GM12878 (cell line): ENCODE measurements around the gene SCYL1. TPM values are rescaled to one million over a fixed set of nuclear protein-coding genes. Genes with fewer than 3 reads are reported as not detected.

Source experiments
- ATF7 ChIP-seq: fragments of 450-650 bp; IDR thresholded peaks from 2 replicates; pipeline ENCODE4 v1.6.1; 2016; ENCODE audit warnings: low read depth, mild to moderate bottlenecking
- BRCA1 ChIP-seq: IDR thresholded peaks from 2 replicates; pipeline ENCODE4 v1.6.1; 2011; ENCODE audit warnings: low read depth, low read length, improper control_type of control experiment
- CTCF ChIP-seq, 3 experiments: IDR thresholded peaks in 2 of 3; conservative IDR thresholded peaks in 1 of 3; 2 replicates each; pipeline ENCODE4 v1.5.1; 2011; ENCODE audit warnings: low read depth in 3 of 3, low read length in 3 of 3, mild to moderate bottlenecking in 3 of 3, control low read depth in 2 of 3, moderate library complexity in 2 of 3, inconsistent platforms in 1 of 3, mixed read lengths in 1 of 3; ENCODE audit not compliant: control insufficient read depth in 2 of 3, insufficient read depth in 1 of 3; ENCODE audit errors: extremely low read depth in 1 of 3
- EED ChIP-seq: sonication (generic); IDR thresholded peaks from 2 replicates; pipeline ENCODE4 v1.6.1; 2016; ENCODE audit warnings: antibody characterized with exemption, low read depth
- ELK1 ChIP-seq: IDR thresholded peaks from 2 replicates; pipeline ENCODE4 v1.6.1; 2012; ENCODE audit warnings: low read depth, low read length, improper control_type of control experiment
- HDAC2 ChIP-seq: fragments of 200-600 bp; sonication (generic); IDR thresholded peaks from 2 replicates; pipeline ENCODE4 v1.6.1; 2017
- MEF2B ChIP-seq: fragments of 450-650 bp; IDR thresholded peaks from 2 replicates; pipeline ENCODE4 v1.6.1; 2018; ENCODE audit warnings: mild to moderate bottlenecking, moderate library complexity; ENCODE audit not compliant: partially characterized antibody, poor library complexity, severe bottlenecking
- MXI1 ChIP-seq: fragments of 150-350 bp; IDR thresholded peaks from 2 replicates; pipeline ENCODE4 v1.6.1; 2011; ENCODE audit warnings: low read depth, mild to moderate bottlenecking, inconsistent platforms, low read length, improper control_type of control experiment
- RB1 ChIP-seq: fragments of 450-650 bp; formaldehyde crosslinking; IDR thresholded peaks from 2 replicates; pipeline ENCODE4 v1.6.1; 2017; ENCODE audit warnings: mild to moderate bottlenecking, borderline replicate concordance
- RCOR1 ChIP-seq: conservative IDR thresholded peaks from 2 replicates; pipeline ENCODE4 v1.6.1; 2012; ENCODE audit warnings: low read depth, low read length, improper control_type of control experiment
- SMAD5 ChIP-seq: IDR thresholded peaks from 2 replicates; pipeline ENCODE4 v1.6.1; 2016; ENCODE audit warnings: antibody characterized with exemption, low read depth
- TAF1 ChIP-seq: IDR thresholded peaks from 2 replicates; pipeline ENCODE4 v1.6.1; 2011; ENCODE audit warnings: mild to moderate bottlenecking, low read depth, low read length, borderline replicate concordance
- TCF12 ChIP-seq: IDR thresholded peaks from 2 replicates; pipeline ENCODE4 v1.6.1; 2011; ENCODE audit warnings: low read depth, mild to moderate bottlenecking, low read length
- ZNF24 ChIP-seq: fragments of 450-650 bp; IDR thresholded peaks from 2 replicates; pipeline ENCODE4 v1.6.1; 2017; ENCODE audit warnings: antibody characterized with exemption, mild to moderate bottlenecking
- polyA plus RNA-seq, 11 experiments: library from polyadenylated mRNA; depleted of rRNA in 4 of 11; unstranded in 6 of 11; stranded (reverse) in 5 of 11; fragments of >200 nt; fragmentation: Nextera tagmentation in 4 of 11; fragmentation: Illumina TruSeq in 1 of 11; extraction: Ambion mirVana in 4 of 11; extraction: Trizol in 1 of 11; gene quantifications; 1 replicate in 1 of 11; 2 replicates in 10 of 11; pipeline versions ENCODE4 v1.2.1 to v1.2.3, GENCODE V29; 2011 to 2016; ENCODE audit warnings: inconsistent platforms in 2 of 11, missing spikeins in 2 of 11, low read depth in 1 of 11
- total RNA-seq, 4 experiments: library from RNA; depleted of rRNA in 3 of 4; stranded (reverse); fragments of >200 nt in 3 of 4; fragmentation: Illumina TruSeq in 1 of 4; extraction: Trizol in 1 of 4; gene quantifications; 2 replicates each; pipeline versions ENCODE4 v1.2.1 to v1.2.3, GENCODE V29; 2013 to 2021
- TF ChIP-seq, protein P1 (sequence below): fragments of 450-650 bp; formaldehyde crosslinking; IDR thresholded peaks from 2 replicates; pipeline ENCODE4 v1.4.0; 2022; ENCODE audit warnings: mild to moderate bottlenecking, moderate library complexity
- TF ChIP-seq, protein P2 (sequence below): fragments of 450-650 bp; IDR thresholded peaks from 2 replicates; pipeline ENCODE4 v1.6.1; 2017; ENCODE audit warnings: mild to moderate bottlenecking
- TF ChIP-seq, protein P3 (sequence below): fragments of 150-350 bp; IDR thresholded peaks from 2 replicates; pipeline ENCODE4 v1.6.1; 2014; ENCODE audit warnings: mild to moderate bottlenecking, low read depth, low read length

SCYL1 gene
- total and polyA plus RNA-seq, 10 of the 15 experiments (the other 5 are each of a cell fraction or from before 2014, with no cell fraction given): 0.80 to 82.7 (median 51.2) TPM

GRCh38 chr11:65497141-65498041, 27.5 kb upstream of the SCYL1 start (continued):
- no peak for TF ChIP-seq CTCF (IDR thresholded peaks at IDR 0.05 in 2 of 3, conservative IDR thresholded peaks at IDR 0.05 in 1 of 3; ENCODE audit: control insufficient read depth in 2 of 3, extremely low read depth in 1 of 3, insufficient read depth in 1 of 3, low read depth in 3 of 3, low read length in 3 of 3)
- TF ChIP-seq ZNF24: no peak
- TF ChIP-seq ELK1: peak; percentile 67
- TF ChIP-seq TCF12: peak; percentile 94
- TF ChIP-seq HDAC2: no peak
- peak; percentile 90 for TF ChIP-seq ATF7
- TF ChIP-seq, protein P1, sequence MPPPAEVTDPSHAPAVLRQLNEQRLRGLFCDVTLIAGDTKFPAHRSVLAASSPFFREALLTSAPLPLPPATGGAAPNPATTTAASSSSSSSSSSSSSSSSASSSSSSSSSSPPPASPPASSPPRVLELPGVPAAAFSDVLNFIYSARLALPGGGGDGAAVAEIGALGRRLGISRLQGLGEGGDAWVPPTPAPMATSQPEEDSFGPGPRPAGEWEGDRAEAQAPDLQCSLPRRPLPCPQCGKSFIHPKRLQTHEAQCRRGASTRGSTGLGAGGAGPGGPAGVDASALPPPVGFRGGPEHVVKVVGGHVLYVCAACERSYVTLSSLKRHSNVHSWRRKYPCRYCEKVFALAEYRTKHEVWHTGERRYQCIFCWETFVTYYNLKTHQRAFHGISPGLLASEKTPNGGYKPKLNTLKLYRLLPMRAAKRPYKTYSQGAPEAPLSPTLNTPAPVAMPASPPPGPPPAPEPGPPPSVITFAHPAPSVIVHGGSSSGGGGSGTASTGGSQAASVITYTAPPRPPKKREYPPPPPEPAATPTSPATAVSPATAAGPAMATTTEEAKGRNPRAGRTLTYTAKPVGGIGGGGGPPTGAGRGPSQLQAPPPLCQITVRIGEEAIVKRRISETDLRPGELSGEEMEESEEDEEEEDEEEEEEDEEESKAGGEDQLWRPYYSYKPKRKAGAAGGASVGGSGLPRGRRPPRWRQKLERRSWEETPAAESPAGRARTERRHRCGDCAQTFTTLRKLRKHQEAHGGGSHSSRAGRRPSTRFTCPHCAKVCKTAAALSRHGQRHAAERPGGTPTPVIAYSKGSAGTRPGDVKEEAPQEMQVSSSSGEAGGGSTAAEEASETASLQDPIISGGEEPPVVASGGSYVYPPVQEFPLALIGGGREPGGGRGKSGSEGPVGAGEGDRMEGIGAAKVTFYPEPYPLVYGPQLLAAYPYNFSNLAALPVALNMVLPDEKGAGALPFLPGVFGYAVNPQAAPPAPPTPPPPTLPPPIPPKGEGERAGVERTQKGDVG (CRISPR knock-in tag): no peak
- TF ChIP-seq RCOR1: 0 out of 2 replicates have a peak, but pooled peaks have one; percentile 35
- TF ChIP-seq, protein P2, sequence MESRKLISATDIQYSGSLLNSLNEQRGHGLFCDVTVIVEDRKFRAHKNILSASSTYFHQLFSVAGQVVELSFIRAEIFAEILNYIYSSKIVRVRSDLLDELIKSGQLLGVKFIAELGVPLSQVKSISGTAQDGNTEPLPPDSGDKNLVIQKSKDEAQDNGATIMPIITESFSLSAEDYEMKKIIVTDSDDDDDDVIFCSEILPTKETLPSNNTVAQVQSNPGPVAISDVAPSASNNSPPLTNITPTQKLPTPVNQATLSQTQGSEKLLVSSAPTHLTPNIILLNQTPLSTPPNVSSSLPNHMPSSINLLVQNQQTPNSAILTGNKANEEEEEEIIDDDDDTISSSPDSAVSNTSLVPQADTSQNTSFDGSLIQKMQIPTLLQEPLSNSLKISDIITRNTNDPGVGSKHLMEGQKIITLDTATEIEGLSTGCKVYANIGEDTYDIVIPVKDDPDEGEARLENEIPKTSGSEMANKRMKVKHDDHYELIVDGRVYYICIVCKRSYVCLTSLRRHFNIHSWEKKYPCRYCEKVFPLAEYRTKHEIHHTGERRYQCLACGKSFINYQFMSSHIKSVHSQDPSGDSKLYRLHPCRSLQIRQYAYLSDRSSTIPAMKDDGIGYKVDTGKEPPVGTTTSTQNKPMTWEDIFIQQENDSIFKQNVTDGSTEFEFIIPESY: no peak
- peak; percentile 95 for TF ChIP-seq TAF1
- peak; percentile 44 for TF ChIP-seq SMAD5
- no peak for TF ChIP-seq BRCA1
- TF ChIP-seq, protein P3, sequence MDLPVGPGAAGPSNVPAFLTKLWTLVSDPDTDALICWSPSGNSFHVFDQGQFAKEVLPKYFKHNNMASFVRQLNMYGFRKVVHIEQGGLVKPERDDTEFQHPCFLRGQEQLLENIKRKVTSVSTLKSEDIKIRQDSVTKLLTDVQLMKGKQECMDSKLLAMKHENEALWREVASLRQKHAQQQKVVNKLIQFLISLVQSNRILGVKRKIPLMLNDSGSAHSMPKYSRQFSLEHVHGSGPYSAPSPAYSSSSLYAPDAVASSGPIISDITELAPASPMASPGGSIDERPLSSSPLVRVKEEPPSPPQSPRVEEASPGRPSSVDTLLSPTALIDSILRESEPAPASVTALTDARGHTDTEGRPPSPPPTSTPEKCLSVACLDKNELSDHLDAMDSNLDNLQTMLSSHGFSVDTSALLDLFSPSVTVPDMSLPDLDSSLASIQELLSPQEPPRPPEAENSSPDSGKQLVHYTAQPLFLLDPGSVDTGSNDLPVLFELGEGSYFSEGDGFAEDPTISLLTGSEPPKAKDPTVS: no peak
- TF ChIP-seq MEF2B: peak; percentile 97
- TF ChIP-seq MXI1: peak; percentile 20; the same call in 1 of the 2 replicates
- TF ChIP-seq EED: peak; percentile 96
- TF ChIP-seq RB1: peak; percentile 17; the same call in 1 of the 2 replicates
